HFFc6 (cell line): Measurements from ENCODE around the gene GRHPR. TPM values are rescaled to one million over a fixed set of nuclear protein-coding genes. Genes with fewer than 3 reads are reported as not detected.
A peak's percentile ranks its signal among the peaks of the same experiment; 100 is the strongest.

ENCODE experiments used
- DNase-seq: peaks from one replicate; pipeline ENCODE4 v3.0.0-alpha.2; 2018
- H3K27ac Mint-ChIP-seq: 2 replicates; pipeline ENCODE4 v1.8.0; 2020; ENCODE audit warnings: mild to moderate bottlenecking, mixed read lengths
- H3K27me3 Mint-ChIP-seq: 2 replicates; pipeline ENCODE4 v1.8.0; 2021; ENCODE audit warnings: mild to moderate bottlenecking, moderate library complexity, mixed read lengths; ENCODE audit not compliant: insufficient read depth
- H3K36me3 Mint-ChIP-seq: 2 replicates; pipeline ENCODE4 v1.8.0; 2021; ENCODE audit warnings: low read depth, mixed read lengths
- H3K4me1 Mint-ChIP-seq: 2 replicates; pipeline ENCODE4 v1.8.0; 2020; ENCODE audit warnings: low read depth, mixed read lengths
- H3K4me3 Mint-ChIP-seq: 2 replicates; pipeline ENCODE4 v1.8.0; 2020; ENCODE audit warnings: mild to moderate bottlenecking, moderate library complexity, mixed read lengths
- H3K9me3 Mint-ChIP-seq: 2 replicates; pipeline ENCODE4 v1.8.0; 2020; ENCODE audit warnings: mild to moderate bottlenecking, mixed read lengths
- total RNA-seq, 6 experiments: library from RNA; stranded (reverse); fragmentation: NEBNext Ultra II Directional; extraction: Animal tissue kit (Norgen Biotek cat#: 25700); gene quantifications; 2 replicates in 1 of 6; 3 replicates in 5 of 6; pipeline ENCODE4 v1.2.3, GENCODE V29; 2021
- TF ChIP-seq, protein P1 (sequence below): fragments of 200-600 bp; sonication (generic); IDR thresholded peaks from 2 replicates; pipeline ENCODE4 v1.5.0; 2021; ENCODE audit warnings: antibody characterized with exemption, mild to moderate bottlenecking

Gene GRHPR
- total RNA-seq, 6 experiments from 2014 or later: 106 to 116 (median 111) TPM

DNA sequence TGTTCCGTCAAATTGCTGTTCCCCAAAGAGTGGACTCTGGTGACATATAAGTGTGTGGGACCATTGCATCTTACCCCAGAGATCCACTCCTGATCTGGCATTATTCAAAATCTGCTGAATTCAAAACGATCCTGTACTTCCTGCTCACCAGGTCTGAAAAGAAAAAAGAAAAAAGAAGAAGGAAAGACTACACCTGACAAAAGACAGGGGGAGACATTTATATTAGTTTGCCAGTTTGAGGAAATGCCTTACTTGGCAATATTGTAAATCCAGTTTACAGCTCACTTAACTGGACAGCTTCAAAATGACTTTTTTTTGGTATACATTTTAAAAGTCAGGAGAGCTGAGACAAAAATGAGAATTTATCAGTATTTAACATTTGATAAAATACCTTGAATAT, 15.0 kb upstream of the GRHPR start:
- no peak for DNase-seq
- Mint-ChIP-seq H3K36me3 (no peaks in the 10 kb centered on the region), H3K4me3 (no peak overlapping the region), H3K4me1 (peaks cover 9% of the 10 kb centered on the region), H3K27me3 (peaks cover 13% of the 10 kb centered on the region), H3K9me3 (no peaks in the 10 kb centered on the region), H3K27ac (no peak overlapping the region)
- TF ChIP-seq, protein P1, sequence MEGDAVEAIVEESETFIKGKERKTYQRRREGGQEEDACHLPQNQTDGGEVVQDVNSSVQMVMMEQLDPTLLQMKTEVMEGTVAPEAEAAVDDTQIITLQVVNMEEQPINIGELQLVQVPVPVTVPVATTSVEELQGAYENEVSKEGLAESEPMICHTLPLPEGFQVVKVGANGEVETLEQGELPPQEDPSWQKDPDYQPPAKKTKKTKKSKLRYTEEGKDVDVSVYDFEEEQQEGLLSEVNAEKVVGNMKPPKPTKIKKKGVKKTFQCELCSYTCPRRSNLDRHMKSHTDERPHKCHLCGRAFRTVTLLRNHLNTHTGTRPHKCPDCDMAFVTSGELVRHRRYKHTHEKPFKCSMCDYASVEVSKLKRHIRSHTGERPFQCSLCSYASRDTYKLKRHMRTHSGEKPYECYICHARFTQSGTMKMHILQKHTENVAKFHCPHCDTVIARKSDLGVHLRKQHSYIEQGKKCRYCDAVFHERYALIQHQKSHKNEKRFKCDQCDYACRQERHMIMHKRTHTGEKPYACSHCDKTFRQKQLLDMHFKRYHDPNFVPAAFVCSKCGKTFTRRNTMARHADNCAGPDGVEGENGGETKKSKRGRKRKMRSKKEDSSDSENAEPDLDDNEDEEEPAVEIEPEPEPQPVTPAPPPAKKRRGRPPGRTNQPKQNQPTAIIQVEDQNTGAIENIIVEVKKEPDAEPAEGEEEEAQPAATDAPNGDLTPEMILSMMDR: peak; percentile 70

DNA sequence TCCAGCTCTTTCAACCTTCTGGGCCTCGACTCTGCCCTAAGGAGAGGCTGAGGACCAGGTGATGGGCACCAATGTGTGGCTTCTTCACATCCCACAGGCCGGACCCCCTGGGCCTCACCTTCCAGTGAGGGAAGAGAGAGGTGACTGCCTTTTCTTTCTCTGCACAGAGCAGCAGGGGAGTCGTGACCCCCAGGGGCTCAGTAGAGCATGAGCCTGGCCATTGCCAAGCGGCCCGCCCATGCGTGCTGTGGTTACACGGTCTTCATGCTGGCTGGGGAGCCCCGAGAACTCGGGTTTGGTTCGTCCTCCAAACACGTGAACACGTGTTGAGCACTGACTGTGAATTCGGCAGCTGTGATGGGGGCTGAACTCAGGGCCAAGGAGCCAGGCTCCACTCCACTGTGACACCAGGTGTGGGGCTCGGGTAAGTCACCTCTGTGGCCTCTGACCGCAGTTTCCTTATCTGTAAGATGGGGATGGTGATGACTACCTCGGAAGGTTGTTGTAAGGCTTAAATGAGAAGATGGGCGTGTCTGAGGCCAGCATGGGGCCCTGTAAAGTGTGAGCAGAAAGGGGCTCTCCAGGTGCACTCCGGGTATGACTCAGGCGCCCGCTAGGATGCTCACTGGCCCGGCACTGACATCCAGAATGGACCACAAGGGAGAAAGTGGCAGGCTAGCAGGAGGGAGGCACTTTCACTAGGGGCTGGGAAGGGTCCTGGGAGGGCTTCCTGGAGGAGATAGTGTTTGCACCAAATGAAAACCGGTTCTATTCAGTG, 13.4 kb upstream of the GRHPR start:
- H3K9me3 Mint-ChIP-seq: no peaks in the 10 kb centered on the region
- DNase-seq: no peak
- TF ChIP-seq, protein P1: no peak
- no peak overlapping the region for H3K4me3 Mint-ChIP-seq
- peaks cover 23% of the 10 kb centered on the region for H3K4me1 Mint-ChIP-seq
- H3K27me3 Mint-ChIP-seq: peaks cover 1% of the 10 kb centered on the region
- H3K27ac Mint-ChIP-seq: no peak overlapping the region
- H3K36me3 Mint-ChIP-seq: no peaks in the 10 kb centered on the region

DNA sequence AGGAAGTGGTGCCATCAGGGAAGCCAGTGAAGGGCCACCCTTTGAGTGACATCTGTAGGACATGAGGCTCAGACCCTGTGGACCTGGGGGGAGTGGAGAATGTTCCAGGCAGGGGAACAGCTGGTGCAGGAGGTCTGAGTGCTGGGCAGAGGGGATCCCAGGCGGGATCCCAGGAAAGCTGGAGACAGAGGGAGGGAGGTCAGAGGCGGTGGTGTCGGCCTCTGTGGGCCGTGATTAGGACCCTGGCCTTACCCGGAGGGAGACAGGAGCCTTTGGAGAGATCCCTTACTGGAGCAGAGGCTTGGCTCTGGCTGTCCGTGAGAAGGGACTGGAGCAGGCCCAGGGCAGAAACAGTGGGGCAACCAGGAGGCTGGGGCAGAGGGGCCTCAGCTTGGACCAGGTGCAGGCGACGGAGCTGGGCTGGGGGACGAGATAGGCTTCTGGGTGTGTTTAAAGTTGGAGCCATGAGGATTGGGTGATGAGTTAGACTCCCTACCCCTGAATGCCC, 12.1 kb upstream of the GRHPR start:
- Mint-ChIP-seq H3K4me1 (peaks cover 33% of the 10 kb centered on the region), H3K36me3 (no peaks in the 10 kb centered on the region), H3K27ac (no peak overlapping the region), H3K9me3 (no peaks in the 10 kb centered on the region), H3K27me3 (peaks cover 1% of the 10 kb centered on the region), H3K4me3 (no peak overlapping the region)
- no peak for DNase-seq
- TF ChIP-seq, protein P1: no peak

DNA sequence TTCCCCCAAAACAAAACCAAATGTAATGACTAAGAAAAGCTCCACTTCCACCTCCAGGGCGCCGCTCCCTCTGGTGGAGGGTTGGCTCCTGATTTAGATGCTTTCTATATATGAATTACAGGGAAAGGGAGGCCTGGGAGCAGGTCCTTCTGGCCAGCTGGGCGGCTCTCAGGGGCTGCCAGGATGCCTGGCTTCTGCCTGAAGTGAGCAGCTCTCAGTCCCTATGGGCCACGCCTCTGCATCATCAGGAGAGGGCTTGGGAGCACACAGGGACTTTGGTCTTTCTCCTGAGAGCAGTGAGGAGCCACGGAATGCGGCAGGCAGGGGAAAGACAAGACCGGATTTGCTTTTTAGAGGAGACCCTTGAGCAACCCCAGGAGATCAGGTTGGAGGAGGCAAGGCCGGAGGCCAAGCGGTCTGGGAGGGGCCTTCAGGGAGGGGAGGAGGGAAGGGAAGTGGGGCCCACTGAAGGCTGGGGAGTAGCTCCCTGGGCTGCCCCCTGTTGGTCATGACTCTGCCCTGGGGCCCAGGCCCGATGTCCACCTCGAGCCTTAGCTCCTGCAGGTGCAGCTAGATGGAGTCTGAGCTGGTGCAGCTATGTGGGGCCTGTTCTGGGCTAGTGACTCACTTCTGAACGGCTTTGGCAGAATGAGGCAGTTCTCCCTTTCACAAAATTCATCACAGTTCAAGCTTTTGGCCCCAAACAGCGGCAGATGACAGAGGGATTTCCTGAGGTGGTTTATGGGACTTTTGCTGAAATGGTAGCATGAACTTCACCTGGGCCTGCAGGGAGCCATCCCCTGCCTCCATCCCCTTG, 11.3 kb upstream of the GRHPR start:
- peak; percentile 23 for DNase-seq
- H3K36me3 Mint-ChIP-seq: no peaks in the 10 kb centered on the region

More for the DNA sequence above, 11.3 kb upstream of the GRHPR start:
- no peaks in the 10 kb centered on the region for H3K9me3 Mint-ChIP-seq
- H3K27me3 Mint-ChIP-seq: peaks cover 1% of the 10 kb centered on the region; the same call in 1 of the 2 replicates
- TF ChIP-seq, protein P1: peak; percentile 75
- H3K4me3 Mint-ChIP-seq: no peak overlapping the region
- no peak overlapping the region for H3K27ac Mint-ChIP-seq
- peaks cover 36% of the 10 kb centered on the region for H3K4me1 Mint-ChIP-seq
